K562 (cell line): ENCODE data around the gene NFIC. TPM values are rescaled to one million over a fixed set of nuclear protein-coding genes. Genes with fewer than 3 reads are reported as not detected.

ENCODE experiments used
- ARID1B ChIP-seq: fragments of 450-650 bp; IDR thresholded peaks from 2 replicates; pipeline ENCODE4 v1.6.1; 2016; ENCODE audit warnings: antibody characterized with exemption, mild to moderate bottlenecking, inconsistent platforms
- GTF2A2 ChIP-seq: IDR thresholded peaks from 2 replicates; pipeline ENCODE4 v1.6.1; 2016; ENCODE audit warnings: mild to moderate bottlenecking, missing genetic modification characterization, missing compliant biosample characterization
- GTF3C2 ChIP-seq: IDR thresholded peaks from 3 replicates; pipeline ENCODE4 v1.6.1; 2011; ENCODE audit warnings: borderline replicate concordance, mild to moderate bottlenecking, moderate library complexity; ENCODE audit not compliant: insufficient read length; ENCODE audit errors: extremely low read depth
- MCM2 ChIP-seq: fragments of 450-650 bp; IDR thresholded peaks from 2 replicates; pipeline ENCODE4 v1.6.1; 2017; ENCODE audit warnings: low read depth, mild to moderate bottlenecking
- MLX ChIP-seq, 2 experiments: fragments of 450-650 bp in 1 of 2; sonication (generic) in 1 of 2; formaldehyde crosslinking; conservative IDR thresholded peaks; 2 replicates each; pipeline versions ENCODE4 v1.4.0 to v1.8.1; 2020 to 2022; ENCODE audit warnings: mild to moderate bottlenecking in 1 of 2, missing genetic modification reagents in 1 of 2
- SIN3B ChIP-seq: fragments of 450-650 bp; IDR thresholded peaks from 2 replicates; pipeline ENCODE4 v1.6.1; 2017; ENCODE audit warnings: low read depth, mild to moderate bottlenecking, moderate library complexity
- SMAD4 ChIP-seq: fragments of 250-450 bp; sonication (Bioruptor Pico); conservative IDR thresholded peaks from 2 replicates; pipeline ENCODE4 v1.8.0; 2021; ENCODE audit warnings: inconsistent platforms, mild to moderate bottlenecking, moderate library complexity
- SREBF1 ChIP-seq: fragments of 150-350 bp; IDR thresholded peaks from 2 replicates; pipeline ENCODE4 v1.6.1; 2014; ENCODE audit warnings: antibody characterized with exemption, low read depth, low read length, borderline replicate concordance
- SRSF9 ChIP-seq: fragments of 200-400 bp; formaldehyde crosslinking; IDR thresholded peaks from 2 replicates; pipeline ENCODE4 v1.6.1; 2017; ENCODE audit warnings: low read depth, low read length, borderline replicate concordance
- TAF7 ChIP-seq: fragments of 450-650 bp; IDR thresholded peaks from 2 replicates; pipeline ENCODE4 v1.6.1; 2016; ENCODE audit warnings: missing genetic modification characterization, missing compliant biosample characterization
- TBP ChIP-seq: optimal IDR thresholded peaks from 2 replicates; pipeline ENCODE3; 2011; ENCODE audit warnings: low read depth, low read length, improper control_type of control experiment
- USF1 ChIP-seq: sonication (generic); formaldehyde crosslinking; IDR thresholded peaks from 2 replicates; pipeline ENCODE4 v1.9.0; 2022; ENCODE audit warnings: mild to moderate bottlenecking, missing genetic modification reagents
- ZNF146 ChIP-seq: IDR thresholded peaks from one replicate; pipeline ENCODE4 v1.6.1; 2018; ENCODE audit warnings: missing compliant biosample characterization; ENCODE audit not compliant: unreplicated experiment
- ZNF324 ChIP-seq: fragments of 250-450 bp; sonication (Bioruptor Pico); IDR thresholded peaks from 2 replicates; pipeline ENCODE4 v1.4.0; 2020; ENCODE audit warnings: mild to moderate bottlenecking
- polyA plus RNA-seq, 8 experiments: library from polyadenylated mRNA; depleted of rRNA in 4 of 8; stranded (reverse) in 5 of 8; unstranded in 3 of 8; fragments of >200 nt; fragmentation: Nextera tagmentation in 2 of 8; fragmentation: Illumina TruSeq in 1 of 8; extraction: Ambion mirVana in 2 of 8; extraction: Trizol in 1 of 8; gene quantifications; 2 replicates each; pipeline versions ENCODE4 v1.2.1 to v1.2.3, GENCODE V29; 2011 to 2014; ENCODE audit warnings: inconsistent platforms in 1 of 8, missing spikeins in 1 of 8
- total RNA-seq, 7 experiments: library from RNA; depleted of rRNA in 6 of 7; stranded (reverse); fragments of >200 nt in 6 of 7; fragmentation: Illumina TruSeq in 2 of 7; extraction: Trizol in 2 of 7; gene quantifications; 2 replicates each; pipeline versions ENCODE4 v1.2.1 to v1.2.3, GENCODE V29; 2011 to 2021; ENCODE audit warnings: low replicate concordance in 1 of 7
- TF ChIP-seq, protein P1 (sequence below): IDR thresholded peaks from 3 replicates; pipeline ENCODE4 v1.6.1; 2011; ENCODE audit warnings: borderline replicate concordance, mild to moderate bottlenecking; ENCODE audit not compliant: insufficient read length, insufficient read depth
- TF ChIP-seq, protein P2 (sequence below), 2 experiments: fragments of 450-650 bp; IDR thresholded peaks; 2 replicates each; pipeline ENCODE4 v1.6.1; 2016
- TF ChIP-seq, protein P3 (sequence below): sonication (generic); formaldehyde crosslinking; IDR thresholded peaks from 2 replicates; pipeline ENCODE4 v1.8.1; 2023; ENCODE audit warnings: mild to moderate bottlenecking, missing genetic modification reagents, moderate library complexity

NFIC gene
- total and polyA plus RNA-seq, 9 of the 15 experiments (the other 6 are each of a cell fraction or from before 2014, with no cell fraction given): 0.71 to 62.1 (median 6.9) TPM

DNA sequence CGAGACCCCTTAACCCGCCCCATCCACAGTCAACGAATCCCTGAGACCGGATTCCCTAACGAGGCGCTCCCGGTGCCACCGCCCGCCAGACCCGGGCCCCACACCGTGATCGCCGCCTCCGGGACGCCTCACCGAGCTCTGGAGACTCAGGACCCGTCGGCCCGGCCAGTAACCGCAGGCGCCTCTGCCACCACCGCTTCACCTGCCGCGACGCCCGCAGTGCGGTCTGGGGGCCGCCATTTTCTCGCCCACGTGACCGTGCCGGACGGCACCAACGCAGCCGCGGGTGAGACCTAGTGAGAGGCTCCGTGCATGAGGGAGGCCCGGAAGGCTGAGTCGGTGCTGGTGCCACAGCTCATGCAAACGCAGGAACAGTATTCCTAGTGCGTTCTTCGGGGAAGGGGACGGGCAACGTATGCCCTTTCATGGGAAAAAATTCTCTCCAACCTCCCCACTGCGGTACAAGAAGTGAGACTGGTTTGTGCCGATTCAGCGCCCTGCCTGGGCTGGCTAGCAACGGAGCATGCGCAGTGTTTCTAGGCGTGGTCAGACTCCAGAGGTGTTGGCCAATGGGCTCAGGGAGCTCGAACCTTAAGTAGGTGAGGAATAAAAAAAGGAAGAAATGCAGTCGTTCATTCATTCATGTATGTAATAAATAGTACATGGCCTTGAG, 134.2 kb downstream of the NFIC start, which contains the start of gene DOHH (continued):
- TF ChIP-seq, protein P1, sequence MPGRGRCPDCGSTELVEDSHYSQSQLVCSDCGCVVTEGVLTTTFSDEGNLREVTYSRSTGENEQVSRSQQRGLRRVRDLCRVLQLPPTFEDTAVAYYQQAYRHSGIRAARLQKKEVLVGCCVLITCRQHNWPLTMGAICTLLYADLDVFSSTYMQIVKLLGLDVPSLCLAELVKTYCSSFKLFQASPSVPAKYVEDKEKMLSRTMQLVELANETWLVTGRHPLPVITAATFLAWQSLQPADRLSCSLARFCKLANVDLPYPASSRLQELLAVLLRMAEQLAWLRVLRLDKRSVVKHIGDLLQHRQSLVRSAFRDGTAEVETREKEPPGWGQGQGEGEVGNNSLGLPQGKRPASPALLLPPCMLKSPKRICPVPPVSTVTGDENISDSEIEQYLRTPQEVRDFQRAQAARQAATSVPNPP: no peak
- TF ChIP-seq GTF3C2: no peak
- TF ChIP-seq, protein P2, sequence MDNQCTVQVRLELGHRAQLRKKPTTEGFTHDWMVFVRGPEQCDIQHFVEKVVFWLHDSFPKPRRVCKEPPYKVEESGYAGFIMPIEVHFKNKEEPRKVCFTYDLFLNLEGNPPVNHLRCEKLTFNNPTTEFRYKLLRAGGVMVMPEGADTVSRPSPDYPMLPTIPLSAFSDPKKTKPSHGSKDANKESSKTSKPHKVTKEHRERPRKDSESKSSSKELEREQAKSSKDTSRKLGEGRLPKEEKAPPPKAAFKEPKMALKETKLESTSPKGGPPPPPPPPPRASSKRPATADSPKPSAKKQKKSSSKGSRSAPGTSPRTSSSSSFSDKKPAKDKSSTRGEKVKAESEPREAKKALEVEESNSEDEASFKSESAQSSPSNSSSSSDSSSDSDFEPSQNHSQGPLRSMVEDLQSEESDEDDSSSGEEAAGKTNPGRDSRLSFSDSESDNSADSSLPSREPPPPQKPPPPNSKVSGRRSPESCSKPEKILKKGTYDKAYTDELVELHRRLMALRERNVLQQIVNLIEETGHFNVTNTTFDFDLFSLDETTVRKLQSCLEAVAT (IDR thresholded peaks at IDR 0.05): peak in 1 of 2 experiments; percentile 87; a peak in 1 of 4 replicates
- peak; percentile 96 for TF ChIP-seq TAF7 (tag)
- TF ChIP-seq USF1 (CRISPR knock-in tag): peak; percentile 100
- TF ChIP-seq, protein P3, sequence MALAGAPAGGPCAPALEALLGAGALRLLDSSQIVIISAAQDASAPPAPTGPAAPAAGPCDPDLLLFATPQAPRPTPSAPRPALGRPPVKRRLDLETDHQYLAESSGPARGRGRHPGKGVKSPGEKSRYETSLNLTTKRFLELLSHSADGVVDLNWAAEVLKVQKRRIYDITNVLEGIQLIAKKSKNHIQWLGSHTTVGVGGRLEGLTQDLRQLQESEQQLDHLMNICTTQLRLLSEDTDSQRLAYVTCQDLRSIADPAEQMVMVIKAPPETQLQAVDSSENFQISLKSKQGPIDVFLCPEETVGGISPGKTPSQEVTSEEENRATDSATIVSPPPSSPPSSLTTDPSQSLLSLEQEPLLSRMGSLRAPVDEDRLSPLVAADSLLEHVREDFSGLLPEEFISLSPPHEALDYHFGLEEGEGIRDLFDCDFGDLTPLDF (CRISPR knock-in tag): peak; percentile 74
- TF ChIP-seq TBP: peak; percentile 96
- peak; percentile 55 for TF ChIP-seq GTF2A2
- TF ChIP-seq SMAD4 (CRISPR knock-in tag): peak; percentile 52; the same call in 1 of the 2 replicates
- TF ChIP-seq MLX (CRISPR knock-in tag; conservative IDR thresholded peaks at IDR 0.05): 0 out of 4 replicates have a peak, but pooled peaks of 1 of the 2 experiments have one; percentile 11
- TF ChIP-seq ARID1B: 0 out of 2 replicates have a peak, but pooled peaks have one; percentile 28
- TF ChIP-seq ZNF146 (CRISPR knock-in tag): no peak
- TF ChIP-seq MCM2: no peak
- TF ChIP-seq SRSF9: no peak
- peak; percentile 98 for TF ChIP-seq SIN3B
- peak; percentile 94 for TF ChIP-seq SREBF1
- no peak for TF ChIP-seq ZNF324 (CRISPR knock-in tag)
